HG02938 (cell line): ENCODE data around the gene SLC6A18.

Source experiments
- ATAC-seq: cut with Tn5 transposase; IDR thresholded peaks from one replicate; pipeline ENCODE4 v1.9.1; 2021; ENCODE audit warnings: mild to moderate bottlenecking, moderate library complexity; ENCODE audit not compliant: unreplicated experiment

The SLC6A18 gene

DNA sequence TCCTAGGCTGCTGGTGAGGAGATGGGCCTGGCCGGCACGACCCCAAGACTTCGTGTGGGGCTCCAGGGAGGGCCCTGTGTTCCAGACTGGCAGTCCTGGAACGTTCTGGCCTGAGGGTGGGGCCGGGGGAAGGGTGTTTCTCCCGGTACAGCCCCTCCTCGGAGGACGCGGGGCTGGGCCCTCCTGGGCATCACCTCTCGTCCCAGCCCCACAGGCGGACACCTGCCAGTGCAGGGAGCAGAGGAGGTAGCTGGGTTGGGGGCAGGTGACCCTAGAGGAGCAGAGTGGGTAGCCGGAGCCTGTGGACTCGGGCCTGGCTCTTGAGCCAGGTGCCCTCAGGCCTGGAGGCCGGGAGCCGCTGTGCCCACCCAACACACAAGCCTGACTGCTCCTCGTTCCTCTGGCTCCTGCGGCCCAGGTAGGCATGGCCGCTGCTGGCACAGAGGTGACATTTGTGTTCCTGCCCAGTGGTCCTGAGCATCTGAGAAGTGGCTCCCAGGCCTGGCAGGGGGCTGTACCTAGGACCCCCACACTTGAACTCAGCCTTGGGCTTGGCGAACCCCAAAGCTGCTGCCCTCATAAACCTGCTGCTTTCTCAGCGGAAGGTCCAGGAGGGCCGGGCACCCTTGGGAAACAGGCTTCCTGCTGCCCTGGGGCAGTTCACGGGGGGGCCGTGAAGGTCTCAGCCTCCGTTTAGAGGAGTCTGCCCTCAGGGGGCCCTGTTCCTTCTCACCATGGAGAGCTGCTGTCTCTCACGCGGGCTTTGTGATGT, 23.0 kb upstream of the SLC6A18 start:
- ATAC-seq = no peak

DNA sequence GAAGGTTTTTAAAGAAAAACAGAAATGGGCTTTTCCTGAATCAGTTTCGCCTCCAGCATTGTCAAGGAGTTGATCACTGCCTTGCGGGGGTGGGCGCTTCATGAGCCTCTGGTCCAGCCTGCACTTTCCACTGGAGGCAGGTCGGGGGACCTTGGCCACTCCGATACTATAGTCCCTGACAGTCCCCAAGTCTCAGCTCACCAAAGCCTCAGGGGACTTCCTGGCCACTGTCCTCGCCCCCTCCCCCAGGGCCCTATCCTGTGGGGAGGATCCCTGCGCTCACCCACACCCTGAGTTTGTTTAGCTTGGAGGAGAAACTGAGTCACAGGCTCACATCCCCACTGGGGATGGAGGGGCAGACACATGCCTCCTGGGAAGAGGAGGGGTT, 22.4 kb upstream of the SLC6A18 start:
- ATAC-seq = no peak

DNA sequence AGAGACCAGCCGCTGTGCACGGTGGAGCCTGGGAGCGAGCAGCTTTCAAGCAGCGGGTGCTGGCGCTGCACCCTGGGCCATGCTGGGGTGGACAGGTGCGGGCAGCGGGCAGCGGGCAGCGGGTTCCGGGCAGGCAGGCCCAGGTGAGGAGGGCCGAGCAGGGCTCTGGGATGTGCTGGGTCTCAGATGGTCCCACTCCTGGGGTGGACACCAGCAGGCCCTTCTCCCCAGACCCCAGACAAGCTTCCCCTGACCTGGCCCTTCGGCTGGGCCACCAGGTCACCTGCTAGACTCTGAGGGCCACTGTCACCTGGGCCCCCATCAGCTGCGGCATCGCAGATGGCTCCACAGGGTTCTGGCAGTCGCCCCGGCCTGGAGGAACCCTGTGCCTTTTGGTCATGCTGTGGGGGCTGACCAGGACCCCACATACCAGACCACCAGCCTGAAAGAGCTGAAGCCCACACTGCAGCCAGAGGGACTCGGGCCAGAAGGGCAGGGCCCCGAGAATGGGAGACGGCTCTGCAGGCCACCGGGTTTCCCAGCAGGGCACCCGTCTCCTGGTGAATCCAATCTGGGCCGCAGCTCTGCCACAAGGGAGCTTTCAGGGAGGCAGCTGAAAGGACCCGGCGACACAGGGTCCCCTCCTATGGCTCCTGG, 21.7 kb upstream of the SLC6A18 start:
- no peak for ATAC-seq

DNA sequence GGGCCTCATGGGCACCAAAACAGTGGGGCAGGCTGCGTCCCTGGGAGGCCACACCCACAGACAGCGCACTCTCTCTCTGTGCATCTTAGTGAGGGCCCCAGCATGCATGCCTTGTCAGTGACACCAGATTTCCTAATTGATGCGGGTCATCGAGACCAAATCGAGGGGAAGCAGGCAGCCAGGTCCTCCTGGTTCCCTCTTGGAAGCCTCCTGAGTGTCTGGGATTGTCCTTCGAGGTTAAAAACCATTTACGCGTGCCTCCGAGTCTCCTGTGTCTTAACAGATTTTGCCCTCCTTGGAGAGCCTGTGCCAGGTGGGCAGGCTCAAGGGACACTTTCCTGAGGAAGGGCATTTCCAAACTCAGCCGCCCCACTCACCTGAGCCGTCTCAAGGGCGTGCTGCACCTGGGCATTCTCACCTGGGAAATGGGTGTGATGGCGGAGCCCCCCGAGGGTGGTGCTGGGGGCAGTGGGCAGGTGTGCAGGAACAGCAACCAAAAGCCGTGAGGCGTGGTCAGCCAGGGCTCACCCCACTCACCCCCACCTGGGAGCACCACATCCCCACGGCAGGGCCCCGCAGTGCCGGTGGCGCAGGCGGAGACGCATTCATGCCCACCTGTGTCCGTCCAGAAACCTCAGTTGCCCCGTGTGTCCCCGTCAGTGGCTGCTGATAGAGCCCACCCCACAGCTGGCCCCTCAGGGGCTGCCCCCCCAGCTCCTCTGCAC, 21.1 kb upstream of the SLC6A18 start:
- ATAC-seq = no peak

DNA sequence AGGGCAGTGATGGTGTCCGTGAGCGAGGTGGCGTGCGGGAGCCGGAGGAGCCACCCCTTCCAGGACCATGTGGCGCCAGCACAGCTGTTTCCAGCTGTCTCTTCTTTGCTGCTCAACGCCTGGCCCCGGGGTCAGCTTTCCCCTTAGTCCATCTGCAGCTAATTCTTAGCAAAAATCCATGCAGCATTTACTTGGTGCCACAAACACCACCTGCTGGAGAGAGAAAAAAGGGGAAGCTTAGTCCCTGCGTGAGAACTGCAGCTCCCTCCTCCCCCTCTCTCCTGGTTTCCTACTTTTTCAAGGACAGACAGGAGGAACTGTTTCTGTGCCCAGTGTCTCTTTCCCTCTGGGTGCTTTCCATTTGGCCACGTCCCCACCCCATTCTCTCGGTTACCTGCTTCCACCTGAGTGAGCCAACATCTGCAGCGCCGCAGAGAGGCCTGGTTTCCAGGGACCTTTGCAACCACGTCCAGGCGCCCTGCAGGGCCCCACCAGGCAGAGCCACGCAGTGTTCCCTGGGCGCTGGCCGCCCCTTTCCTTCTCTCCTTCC, 20.4 kb upstream of the SLC6A18 start:
- ATAC-seq = no peak

DNA sequence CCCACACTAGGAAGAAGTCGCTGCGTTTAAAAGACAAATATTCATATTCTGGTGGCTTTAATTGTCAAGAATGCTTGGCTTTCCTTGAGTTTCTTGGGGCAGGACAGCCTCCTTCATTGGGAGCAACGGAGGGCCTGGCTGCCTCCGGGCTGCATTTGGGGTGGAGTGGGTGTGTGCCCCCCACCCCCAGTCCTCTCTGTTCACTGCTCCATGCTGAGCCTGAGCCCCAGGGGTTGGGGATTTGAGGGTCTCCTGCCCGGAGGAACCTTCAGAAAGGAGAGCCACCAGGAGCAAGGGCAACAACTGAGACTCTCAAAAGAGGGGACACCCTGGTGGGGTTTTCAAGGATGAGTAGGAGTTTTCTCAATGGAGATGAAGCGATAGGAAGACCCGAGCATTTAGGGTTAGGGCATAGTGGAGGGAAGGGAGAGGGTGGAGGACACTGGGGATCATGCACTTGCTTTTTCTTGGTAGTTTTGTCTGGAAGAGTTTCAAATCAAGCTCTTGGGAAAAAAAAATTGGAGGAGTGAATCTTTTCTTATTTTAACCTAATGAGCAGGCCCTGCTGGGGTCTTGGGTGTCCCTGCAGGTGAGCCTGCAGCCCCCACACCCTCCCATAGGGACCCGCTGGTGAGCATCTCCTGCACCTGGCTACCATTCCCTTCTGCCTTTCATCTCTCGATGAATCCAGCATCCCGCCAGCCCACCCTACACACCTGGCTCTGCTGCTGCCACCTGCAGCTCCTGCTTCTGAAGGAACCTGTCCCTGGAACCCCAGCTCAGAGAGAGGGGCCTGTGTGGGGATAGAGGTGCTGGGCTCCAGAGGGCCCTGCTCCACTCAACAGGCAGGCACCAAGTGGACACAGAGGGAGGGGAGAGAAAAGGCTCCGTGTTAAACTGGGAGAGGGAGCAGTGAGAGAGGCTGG, 19.7 kb upstream of the SLC6A18 start:
- ATAC-seq = no peak

DNA sequence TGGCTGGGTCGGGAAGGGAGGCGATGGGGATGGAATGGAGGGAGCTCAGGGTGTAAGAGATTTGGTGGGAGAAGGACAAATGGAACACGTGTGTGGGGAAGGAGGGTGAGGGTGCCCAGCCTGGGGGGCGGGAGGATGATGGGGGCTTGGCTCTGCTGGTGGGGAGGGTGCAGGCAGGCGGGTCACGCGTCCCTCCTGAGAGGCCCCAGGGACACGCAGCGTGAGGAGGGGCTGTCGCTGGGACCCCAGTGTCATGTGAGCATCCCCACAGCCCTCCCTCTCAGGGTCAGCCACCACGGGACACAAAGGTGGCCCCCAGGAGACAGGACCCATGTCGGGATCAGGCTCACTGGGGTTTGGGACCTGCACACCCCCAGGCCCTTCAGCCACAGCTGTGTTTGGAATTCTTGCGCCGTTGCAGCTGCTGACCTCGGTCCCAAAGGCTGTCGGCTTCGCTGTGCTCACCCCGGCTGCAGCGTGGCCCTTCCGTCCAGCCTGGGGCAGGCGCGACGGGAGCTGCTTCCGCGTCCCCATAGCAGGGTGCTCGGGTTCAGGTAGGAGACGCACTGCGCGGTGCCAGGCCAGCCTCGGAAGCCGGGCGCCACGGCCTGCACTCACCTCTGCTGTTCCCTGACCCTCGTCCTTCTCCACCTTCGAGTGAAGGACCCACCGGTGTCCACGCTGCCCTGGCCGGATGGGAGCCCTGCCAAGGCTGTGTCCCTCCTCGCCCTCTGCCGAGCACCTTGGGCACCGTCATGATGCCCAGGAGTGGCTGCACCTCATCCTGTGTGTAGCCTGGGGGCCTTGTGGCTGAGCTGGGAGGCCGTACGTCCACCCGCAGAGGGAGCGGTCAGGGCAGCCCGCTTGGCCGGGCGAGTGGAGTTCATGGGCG, 18.4 kb upstream of the SLC6A18 start:
- ATAC-seq = no peak

DNA sequence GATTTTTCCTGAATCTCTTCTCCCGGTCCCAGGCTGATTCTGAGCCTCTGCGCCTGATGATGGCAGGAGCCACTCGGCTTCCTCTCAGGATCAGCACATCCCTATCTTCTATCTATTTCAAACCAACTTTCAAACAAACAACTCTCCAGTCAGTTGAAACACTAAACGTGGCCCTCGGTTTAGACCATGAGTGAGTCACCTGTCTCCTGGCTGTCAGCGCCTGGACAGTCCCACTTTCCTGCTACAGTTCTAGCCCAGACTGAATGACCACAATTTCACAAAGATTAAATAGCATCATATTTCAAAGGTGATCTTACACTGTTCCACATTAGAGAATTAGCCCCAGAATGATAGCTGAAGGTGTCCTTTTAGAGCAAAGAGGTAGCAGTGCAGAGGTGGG, 17.6 kb upstream of the SLC6A18 start:
- ATAC-seq = no peak

DNA sequence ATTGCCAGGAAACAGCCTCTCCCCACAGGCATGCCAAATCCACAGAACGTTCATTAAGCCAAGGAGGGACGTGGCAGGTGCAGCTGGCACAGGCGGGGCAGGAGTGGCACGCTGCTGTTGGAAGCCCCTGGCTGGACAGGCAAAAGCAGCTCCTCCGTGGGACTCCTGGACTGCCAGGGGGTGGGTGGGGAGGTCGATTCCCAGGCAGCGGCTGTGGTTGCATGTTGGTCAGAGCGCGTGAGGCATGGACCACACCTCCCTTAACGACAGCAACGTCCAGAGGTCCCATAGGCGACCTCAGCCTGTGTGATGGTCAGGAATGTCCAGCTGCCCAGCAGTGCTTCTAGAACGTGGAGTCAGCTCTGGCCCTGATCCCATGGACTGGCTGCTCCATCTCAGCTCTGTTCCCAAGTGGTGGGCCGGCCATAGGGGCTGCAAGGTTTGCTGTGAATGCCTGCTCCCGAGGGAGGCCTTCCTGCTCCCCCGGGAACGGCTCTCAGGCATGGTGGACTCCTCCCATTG, 16.9 kb upstream of the SLC6A18 start:
- ATAC-seq = no peak

DNA sequence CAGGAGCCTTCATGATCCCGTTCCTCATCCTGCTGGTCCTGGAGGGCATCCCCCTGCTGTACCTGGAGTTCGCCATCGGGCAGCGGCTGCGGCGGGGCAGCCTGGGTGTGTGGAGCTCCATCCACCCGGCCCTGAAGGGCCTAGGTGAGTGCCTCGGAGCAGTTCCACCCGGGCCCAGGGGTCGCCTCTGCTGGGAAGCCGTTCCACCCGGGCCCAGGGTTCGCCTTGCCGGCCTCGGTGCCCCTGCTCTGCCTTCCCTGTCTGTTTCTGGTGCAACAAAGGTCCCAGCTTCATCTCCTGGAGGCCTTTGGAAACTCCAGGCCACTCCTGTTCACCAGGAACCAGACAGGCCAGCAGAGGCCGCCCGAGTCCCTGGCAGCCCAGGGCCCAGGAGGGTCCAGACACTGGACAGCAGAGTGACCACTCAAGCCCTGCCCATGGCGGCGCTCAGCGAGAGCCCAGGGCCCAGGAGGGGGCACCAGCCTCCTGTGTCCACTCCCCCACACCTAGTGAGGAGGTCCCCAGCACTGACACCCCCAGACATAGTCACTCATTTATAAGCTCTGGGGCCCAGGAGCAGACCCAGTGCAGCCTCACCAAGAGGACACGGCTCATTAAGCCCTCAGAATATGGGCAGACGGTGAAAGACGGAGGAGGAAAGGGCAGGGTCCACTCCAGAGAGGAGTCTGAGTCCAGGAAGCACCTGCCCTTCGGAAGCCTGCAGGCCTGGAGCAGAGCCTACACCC, 16.3 kb upstream of the SLC6A18 start:
- no peak for ATAC-seq

DNA sequence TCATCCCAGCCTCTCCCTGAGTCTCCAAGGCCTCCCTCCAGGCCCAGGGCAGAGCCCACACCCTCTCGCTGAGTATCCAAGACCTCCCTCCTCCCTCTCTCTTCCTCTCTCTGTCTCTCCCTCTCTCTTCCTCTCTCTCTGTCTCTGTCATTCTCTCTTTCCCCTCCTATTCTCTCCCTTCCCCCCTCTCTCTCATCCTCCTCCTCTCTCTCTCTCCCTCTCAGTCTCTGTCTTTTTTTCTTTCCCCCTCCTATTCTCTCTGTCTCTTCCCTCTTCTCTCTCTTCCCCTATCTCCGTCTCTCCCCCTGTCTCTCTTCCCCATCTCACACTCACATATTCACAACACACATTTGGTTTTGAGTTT, 15.7 kb upstream of the SLC6A18 start:
- no peak for ATAC-seq

DNA sequence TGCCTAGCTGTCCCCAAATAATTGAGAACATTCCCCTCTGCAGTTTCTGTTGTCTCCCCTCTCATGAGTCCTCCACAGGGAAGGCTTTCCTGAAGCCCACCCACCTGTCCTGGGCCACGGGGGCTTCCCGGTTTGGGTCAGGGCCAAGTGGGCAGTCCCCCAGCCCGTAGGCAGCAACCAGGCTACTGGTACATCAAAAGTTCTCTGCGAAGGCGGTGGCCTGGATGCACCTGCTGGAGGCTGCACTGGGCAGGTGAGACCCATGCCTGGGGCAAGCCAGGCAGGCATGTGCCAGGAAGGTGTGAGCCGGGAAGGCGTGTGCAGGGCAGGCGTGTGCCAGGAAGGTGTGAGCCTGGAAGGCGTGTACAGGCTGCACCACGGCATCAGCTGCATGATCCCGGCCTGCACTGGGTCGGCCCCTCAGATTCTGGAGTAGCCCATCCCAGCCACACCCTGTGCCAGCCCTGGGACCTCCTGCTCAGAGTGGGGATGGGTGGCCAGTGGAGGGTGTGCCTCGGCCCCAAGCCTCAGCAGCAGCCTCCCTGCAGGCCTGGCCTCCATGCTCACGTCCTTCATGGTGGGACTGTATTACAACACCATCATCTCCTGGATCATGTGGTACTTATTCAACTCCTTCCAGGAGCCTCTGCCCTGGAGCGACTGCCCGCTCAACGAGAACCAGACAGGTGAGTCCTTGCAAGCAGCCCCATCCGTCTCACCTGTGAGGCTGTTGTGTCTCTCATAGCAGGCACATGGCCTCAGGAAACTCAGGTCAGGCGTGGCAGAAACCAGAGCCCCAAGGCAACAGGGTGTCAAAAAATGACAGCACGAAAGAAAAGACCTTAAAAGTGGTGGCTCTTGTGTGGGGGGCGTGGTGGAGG, 15.0 kb upstream of the SLC6A18 start:
- no peak for ATAC-seq

DNA sequence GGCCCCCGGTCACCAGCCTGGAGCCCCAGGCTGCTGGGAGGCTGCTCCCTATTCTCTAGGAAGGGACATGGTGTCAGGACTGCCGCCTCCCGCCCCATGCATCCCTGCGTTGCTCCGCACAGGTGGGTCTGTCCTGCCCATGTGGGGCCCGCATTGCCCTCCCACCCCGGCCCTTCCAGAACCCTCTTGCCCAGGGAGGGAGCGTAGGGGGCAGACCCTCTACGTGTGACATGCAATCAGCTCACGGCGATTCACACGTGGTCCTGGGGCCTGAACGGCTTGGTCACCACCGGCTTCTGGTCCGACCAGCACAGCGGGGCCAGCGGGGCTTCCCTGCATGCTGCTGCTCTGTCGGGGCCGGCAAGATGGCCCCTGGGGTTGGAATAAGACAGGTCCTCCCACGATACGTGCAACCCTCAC, 14.3 kb upstream of the SLC6A18 start:
- ATAC-seq = no peak

DNA sequence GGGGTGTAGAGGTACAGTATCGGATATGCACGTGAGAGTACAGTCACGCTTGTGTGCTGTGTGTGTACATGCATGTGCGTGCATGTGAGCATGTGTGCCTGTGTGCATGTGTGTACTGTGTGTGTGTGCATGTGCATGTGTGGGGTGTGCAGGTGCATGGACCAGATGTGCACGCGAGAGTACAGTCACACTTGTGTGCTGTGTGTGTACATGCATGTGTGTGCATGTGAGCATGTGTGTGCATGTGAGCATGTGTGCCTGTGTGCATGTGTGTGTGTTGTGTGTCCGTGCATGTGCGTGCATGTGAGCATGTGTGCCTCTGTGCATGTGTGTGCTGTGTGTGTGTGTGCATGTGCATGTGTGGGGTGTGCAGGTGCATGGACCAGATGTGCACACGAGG, 13.5 kb upstream of the SLC6A18 start:
- ATAC-seq = no peak

DNA sequence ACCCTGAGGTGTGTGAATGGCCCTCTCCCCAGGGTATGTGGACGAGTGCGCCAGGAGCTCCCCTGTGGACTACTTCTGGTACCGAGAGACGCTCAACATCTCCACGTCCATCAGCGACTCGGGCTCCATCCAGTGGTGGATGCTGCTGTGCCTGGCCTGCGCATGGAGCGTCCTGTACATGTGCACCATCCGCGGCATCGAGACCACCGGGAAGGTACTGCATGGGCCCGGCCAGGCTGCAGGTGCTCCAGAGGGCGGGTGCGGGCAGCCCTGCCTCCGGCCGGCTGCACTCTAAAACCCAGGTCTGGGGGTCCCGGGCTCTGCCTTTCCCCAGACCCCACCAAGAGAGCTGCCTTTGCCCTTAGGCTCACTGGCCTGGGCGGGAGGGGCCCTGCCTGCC, 12.9 kb upstream of the SLC6A18 start:
- ATAC-seq = no peak

DNA sequence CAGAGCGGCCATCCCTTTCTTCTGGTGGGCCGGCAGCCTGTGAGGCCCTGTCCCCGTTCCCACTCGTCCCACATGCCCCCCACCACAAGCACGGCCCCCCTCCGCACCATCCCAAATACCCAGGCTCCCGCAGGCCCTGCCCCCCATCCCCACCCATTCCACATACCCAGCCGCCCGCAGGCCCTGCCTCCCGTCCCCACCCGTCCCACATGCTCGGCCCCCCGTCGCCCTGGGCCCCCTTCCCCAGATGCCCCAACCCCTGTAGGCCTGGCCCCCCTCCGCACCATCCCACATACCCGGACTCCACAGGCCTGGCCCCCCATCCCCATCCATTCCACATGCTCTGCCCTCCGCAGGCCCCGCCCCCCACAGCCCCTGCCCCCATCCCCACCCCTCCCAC, 12.3 kb upstream of the SLC6A18 start:
- no peak for ATAC-seq

DNA sequence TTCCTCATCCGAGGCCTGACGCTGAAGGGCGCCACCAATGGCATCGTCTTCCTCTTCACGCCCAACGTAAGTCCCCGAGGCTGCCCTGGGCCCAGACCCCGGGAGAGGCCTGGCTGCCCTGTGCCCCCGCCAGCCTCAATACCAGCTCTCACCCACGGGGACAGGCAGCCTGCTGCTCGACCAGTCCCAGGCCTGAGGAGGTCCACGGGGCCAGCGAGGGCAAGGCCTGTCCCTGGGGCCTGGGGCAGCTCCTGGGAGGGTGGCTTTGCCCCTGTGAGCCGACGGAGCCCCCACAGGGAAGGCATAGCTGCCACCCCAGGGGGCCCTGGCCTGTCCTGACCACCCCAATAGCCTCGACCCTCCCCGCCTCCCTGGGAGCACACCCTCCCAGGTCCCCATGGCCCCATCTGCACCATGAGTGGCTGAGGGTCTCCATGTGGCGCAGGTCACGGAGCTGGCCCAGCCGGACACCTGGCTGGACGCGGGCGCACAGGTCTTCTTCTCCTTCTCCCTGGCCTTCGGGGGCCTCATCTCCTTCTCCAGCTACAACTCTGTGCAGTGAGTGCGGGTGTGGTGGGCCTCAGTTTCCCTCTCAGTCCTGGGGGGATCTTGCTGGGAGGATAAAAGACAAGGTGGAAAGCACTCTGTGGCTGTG, 11.5 kb upstream of the SLC6A18 start:
- no peak for ATAC-seq
